NOMO-1 (cell line): Measurements from ENCODE around the gene SPACA4.
"Not testable (repeated sequence)": the region's sequence is repeated elsewhere in the genome, so short reads cannot be mapped to it uniquely, and the experiment has no call there.

Experiments used
- DNase-seq, 2 experiments: peaks; one replicate each; lab custom pipeline; 2025; ENCODE audit not compliant: unreplicated experiment in 2 of 2; lab: John Stamatoyannopoulos, UW

SPACA4 gene

GRCh38 chr19:48606463-48607358 is at the start of gene SPACA4:
SPACA4 (plus strand) TSS chr19:48606742; CDS start chr19:48606979, 237 bp downstream.
- no peak for DNase-seq

GRCh38 chr19:48556825-48557224 is 49.7 kb upstream of the SPACA4 start:
- no peak for DNase-seq

- DNase-seq, result no peak
Measured at GRCh38 chr19:48558018-48558684, 48.4 kb upstream of the SPACA4 start.

- DNase-seq, result no peak
Measured at GRCh38 chr19:48560095-48560530, 46.4 kb upstream of the SPACA4 start.

GRCh38 chr19:48561412-48561811 is 45.1 kb upstream of the SPACA4 start:
- DNase-seq, result no peak

GRCh38 chr19:48565090-48565489 is 41.5 kb upstream of the SPACA4 start:
- no peak for DNase-seq

- DNase-seq, result no peak
Measured at GRCh38 chr19:48568345-48568886, 38.1 kb upstream of the SPACA4 start.

- no peak for DNase-seq
Measured at GRCh38 chr19:48569814-48570213, 36.7 kb upstream of the SPACA4 start.

GRCh38 chr19:48571378-48572162 is 35.0 kb upstream of the SPACA4 start:
- DNase-seq, result no peak

GRCh38 chr19:48573163-48573505 is 33.4 kb upstream of the SPACA4 start:
- no peak for DNase-seq

GRCh38 chr19:48575931-48576622 is 30.5 kb upstream of the SPACA4 start:
- DNase-seq, result no peak

GRCh38 chr19:48577908-48578307 is 28.6 kb upstream of the SPACA4 start:
- not testable (repeated sequence) for DNase-seq

GRCh38 chr19:48578891-48579290 is 27.7 kb upstream of the SPACA4 start:
- no peak for DNase-seq

GRCh38 chr19:48582168-48582567 is 24.4 kb upstream of the SPACA4 start:
- no peak for DNase-seq

- DNase-seq, result no peak
Measured at GRCh38 chr19:48587387-48587786, 19.2 kb upstream of the SPACA4 start.

GRCh38 chr19:48588670-48589401 is 17.7 kb upstream of the SPACA4 start:
- peak; percentile 82 to 84 for DNase-seq

- DNase-seq, result no peak
Measured at GRCh38 chr19:48591021-48591420, 15.5 kb upstream of the SPACA4 start.

GRCh38 chr19:48595171-48595570 is 11.4 kb upstream of the SPACA4 start:
- no peak for DNase-seq

- DNase-seq, result no peak
Measured at GRCh38 chr19:48595833-48596232, 10.7 kb upstream of the SPACA4 start.

- no peak for DNase-seq
Measured at GRCh38 chr19:48596237-48596636, 10.3 kb upstream of the SPACA4 start.
